Esophagus squamous epithelium (tissue), 5 donors: ENCODE results near the gene DOK6. TPM values are rescaled to one million over a fixed set of nuclear protein-coding genes. Genes with fewer than 3 reads are reported as not detected.
"Not testable (repeated sequence)": the region's sequence is repeated elsewhere in the genome, so short reads cannot be mapped to it uniquely, and the experiment has no call there.

Experiments
- DNase-seq: peaks from one replicate; lab custom pipeline; 2025; lab: John Stamatoyannopoulos, UW
- H3K27ac ChIP-seq, 4 donors: fragments of 200-600 bp; sonication (generic); one replicate each; pipeline ENCODE4 v1.5.1; 2016 to 2019; ENCODE audit warnings: mild to moderate bottlenecking in 1 of 4
- H3K27me3 ChIP-seq, 4 donors: fragments of 200-600 bp; sonication (generic); 1 replicate in 3 of 4; 2 replicates in 1 of 4; pipeline versions ENCODE4 v1.5.1 to v1.6.0; 2017 to 2021; ENCODE audit warnings: antibody characterized with exemption in 1 of 4
- H3K36me3 ChIP-seq, 3 donors: fragments of 200-600 bp; sonication (generic); one replicate each; pipeline ENCODE4 v1.5.1; 2016 to 2019
- H3K4me1 ChIP-seq, 3 donors: fragments of 200-600 bp; sonication (generic); one replicate each; pipeline ENCODE4 v1.5.1; 2017 to 2019
- H3K4me3 ChIP-seq, 4 donors: fragments of 200-600 bp; sonication (generic); 1 replicate in 3 of 4; 2 replicates in 1 of 4; pipeline ENCODE4 v1.5.1; 2016 to 2019; ENCODE audit warnings: mild to moderate bottlenecking in 2 of 4, moderate library complexity in 1 of 4
- H3K9me3 ChIP-seq, 3 donors: fragments of 200-600 bp; sonication (generic); one replicate each; pipeline ENCODE4 v1.5.1; 2016 to 2019
- CTCF ChIP-seq, 6 experiments: fragments of 450-650 bp in 4 of 6; fragments of 200-600 bp in 2 of 6; sonication (generic) in 2 of 6; IDR thresholded peaks; one replicate each; pipeline ENCODE4 v1.5.1; 2016 to 2019; ENCODE audit warnings: antibody characterized with exemption in 6 of 6, mild to moderate bottlenecking in 4 of 6, moderate library complexity in 4 of 6
- POLR2A ChIP-seq, 4 donors: fragments of 450-650 bp; IDR thresholded peaks; one replicate each; pipeline ENCODE4 v1.6.1; 2017; ENCODE audit warnings: antibody characterized with exemption in 4 of 4, mild to moderate bottlenecking in 4 of 4, moderate library complexity in 3 of 4
- WGBS, 2 donors: methylation state at CpG; one replicate each; pipeline ENCODE4 v1.1.5; 2018; 5-methylcytosine and 5-hydroxymethylcytosine counted together
- intact Hi-C: fragments of 100-400 bp; cut with DNase I; formaldehyde crosslinking; loops from one replicate; pipeline ENCODE4 v1.15.0; 2022
- total RNA-seq, 4 donors: library from RNA; depleted of rRNA; stranded (reverse); fragments of >200 nt; gene quantifications; one replicate each; pipeline ENCODE4 v1.1.0, GENCODE V29; 2016
- donor health status: DM: yes; HTN: yes; CAD: no.

The DOK6 gene
- total RNA-seq, 4 donors from 2014 or later, result 0.57 to 0.88 TPM; not detected in 2

GRCh38 chr18:69651243-69651642 is 250.6 kb downstream of the DOK6 start:
- no peak for DNase-seq
- Histone ChIP-seq H3K27ac (no peak overlapping the region), H3K27me3 (no peaks in the 10 kb centered on the region), H3K4me3 (no peak overlapping the region), H3K36me3 (no peaks in the 10 kb centered on the region), H3K4me1 (no peaks in the 10 kb centered on the region), H3K9me3 (no peaks in the 10 kb centered on the region)
- intact Hi-C loops, result no loop called here
- TF ChIP-seq POLR2A (IDR thresholded peaks at IDR 0.05) (no peak), CTCF (IDR thresholded peaks at IDR 0.05) (no peak)
- 80 to 84% methylated on average over 3 to 5 of the region's 5 CpGs for WGBS, 2 donors

GRCh38 chr18:69655816-69656215 is 255.1 kb downstream of the DOK6 start:
- H3K4me1 ChIP-seq, result no peaks in the 10 kb centered on the region
- intact Hi-C loops, result no loop called here
- no peak overlapping the region for H3K4me3 ChIP-seq
- no peak overlapping the region for H3K27ac ChIP-seq
- no peaks in the 10 kb centered on the region for H3K9me3 ChIP-seq
- TF ChIP-seq CTCF (IDR thresholded peaks at IDR 0.05) (no peak), POLR2A (IDR thresholded peaks at IDR 0.05) (no peak)
- H3K36me3 ChIP-seq, result no peaks in the 10 kb centered on the region
- H3K27me3 ChIP-seq, result no peaks in the 10 kb centered on the region
- no peak for DNase-seq

- Histone ChIP-seq H3K4me1 (no peaks in the 10 kb centered on the region), H3K9me3 (no peaks in the 10 kb centered on the region), H3K27me3 (no peaks in the 10 kb centered on the region), H3K36me3 (no peaks in the 10 kb centered on the region), H3K4me3 (no peak overlapping the region), H3K27ac (no peak overlapping the region)
- intact Hi-C loops, result no loop called here
- WGBS, 2 donors, result 76 to 85% methylated on average over 4 of the region's 4 CpGs
- TF ChIP-seq POLR2A (IDR thresholded peaks at IDR 0.05) (no peak), CTCF (IDR thresholded peaks at IDR 0.05) (no peak)
- no peak for DNase-seq
These were observed 257.4 kb downstream of the DOK6 start for GRCh38 chr18:69658103-69658502.

DNA sequence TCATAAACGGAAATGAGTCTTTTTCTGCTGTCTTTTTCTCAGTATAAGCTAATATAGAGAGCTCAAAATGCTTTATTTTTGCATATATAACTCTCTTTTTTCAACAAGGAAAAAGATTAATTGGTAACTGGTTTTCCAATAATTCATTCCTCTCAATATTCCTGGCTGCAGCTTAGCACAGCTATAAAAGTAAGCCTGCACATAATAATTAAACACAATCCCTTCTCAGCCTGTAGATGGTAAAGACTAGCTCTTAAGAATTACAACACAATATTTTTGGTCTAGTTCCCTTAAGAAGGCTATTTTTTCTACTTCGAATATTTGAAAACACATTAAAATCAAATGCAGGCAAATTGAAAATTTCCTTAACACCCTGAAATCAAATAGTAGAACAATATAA is 258.0 kb downstream of the DOK6 start:
- H3K4me3 ChIP-seq, result no peak overlapping the region
- WGBS, 2 donors, result 54 to 58% methylated on average over 2 of the region's 2 CpGs
- H3K4me1 ChIP-seq, result no peaks in the 10 kb centered on the region
- no peak for TF ChIP-seq POLR2A (IDR thresholded peaks at IDR 0.05)
- no peak for TF ChIP-seq CTCF (IDR thresholded peaks at IDR 0.05)
- no peak overlapping the region for H3K27ac ChIP-seq
- no peak for DNase-seq
- H3K9me3 ChIP-seq, result no peaks in the 10 kb centered on the region
- no peaks in the 10 kb centered on the region for H3K36me3 ChIP-seq
- intact Hi-C loops, result no loop called here
- no peaks in the 10 kb centered on the region for H3K27me3 ChIP-seq

DNA sequence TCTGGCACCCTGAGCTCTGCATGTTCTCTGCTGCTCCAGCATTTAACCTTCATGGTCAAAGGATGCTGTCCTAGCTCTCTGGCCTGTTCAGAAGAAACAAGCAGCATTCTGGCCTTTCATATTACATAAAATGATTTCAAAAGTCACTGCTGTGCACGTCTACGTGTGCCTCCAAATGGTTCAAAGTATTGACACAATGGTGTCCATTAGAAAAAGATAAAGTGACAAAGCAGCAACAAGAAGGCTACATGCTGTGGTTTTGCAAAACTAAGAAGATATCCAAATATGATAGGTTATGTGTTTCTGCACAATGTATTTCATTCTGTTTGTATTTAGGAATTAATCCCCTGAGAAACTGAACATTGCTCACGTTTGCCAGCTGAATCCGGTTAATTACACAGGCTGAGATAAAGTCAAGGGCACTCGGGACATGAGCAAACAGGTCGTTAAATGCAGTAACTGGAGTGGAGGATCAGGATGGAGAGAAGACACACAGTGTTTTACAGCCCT is 258.5 kb downstream of the DOK6 start:
- no peak overlapping the region for H3K27ac ChIP-seq
- H3K27me3 ChIP-seq, result no peaks in the 10 kb centered on the region
- no peaks in the 10 kb centered on the region for H3K4me1 ChIP-seq
- TF ChIP-seq CTCF (IDR thresholded peaks at IDR 0.05), result no peak
- WGBS, 2 donors, result 29 to 30% methylated on average over 6 of the region's 6 CpGs
- no peak overlapping the region for H3K4me3 ChIP-seq
- intact Hi-C loops, result no loop called here
- H3K9me3 ChIP-seq, result no peaks in the 10 kb centered on the region
- no peaks in the 10 kb centered on the region for H3K36me3 ChIP-seq
- DNase-seq, result no peak

DNA sequence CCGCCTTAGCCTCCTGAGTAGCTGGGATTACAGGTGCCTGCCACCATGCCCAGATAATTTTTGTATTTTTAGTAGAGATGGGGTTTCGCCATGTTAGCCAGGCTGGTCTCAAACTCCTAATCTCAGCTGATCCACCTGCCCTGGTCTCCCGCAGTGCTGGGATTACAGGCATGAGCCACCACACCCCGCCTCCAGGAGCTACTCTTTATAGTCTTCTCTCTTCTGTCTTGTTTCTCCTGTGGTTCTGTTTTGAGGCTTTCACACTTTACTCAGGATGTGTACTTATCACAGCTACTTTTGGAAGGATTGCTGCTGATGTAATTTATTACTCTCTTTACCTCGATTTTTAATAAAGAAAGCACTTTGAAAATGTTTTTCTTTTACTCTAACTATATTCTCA is 261.4 kb downstream of the DOK6 start:
- intact Hi-C loops, H3K4me1 ChIP-seq, DNase-seq, H3K36me3 ChIP-seq, H3K9me3 ChIP-seq, H3K4me3 ChIP-seq, H3K27ac ChIP-seq, H3K27me3 ChIP-seq: not testable (repeated sequence)
- WGBS, 2 donors, result 44 to 48% methylated on average over 5 of the region's 5 CpGs
